CD4-positive, alpha-beta T cell treated with Interleukin-21 for 1 hour (primary cell): ENCODE results near the gene ART1.
A peak's percentile ranks its signal among the peaks of the same experiment; 100 is the strongest.
"Not testable (repeated sequence)": the region's sequence is repeated elsewhere in the genome, so short reads cannot be mapped to it uniquely, and the experiment has no call there.

ENCODE experiments used
- DNase-seq: peaks from one replicate; pipeline ENCODE4 v3.0.0-alpha.2; 2020

ART1 gene

DNA sequence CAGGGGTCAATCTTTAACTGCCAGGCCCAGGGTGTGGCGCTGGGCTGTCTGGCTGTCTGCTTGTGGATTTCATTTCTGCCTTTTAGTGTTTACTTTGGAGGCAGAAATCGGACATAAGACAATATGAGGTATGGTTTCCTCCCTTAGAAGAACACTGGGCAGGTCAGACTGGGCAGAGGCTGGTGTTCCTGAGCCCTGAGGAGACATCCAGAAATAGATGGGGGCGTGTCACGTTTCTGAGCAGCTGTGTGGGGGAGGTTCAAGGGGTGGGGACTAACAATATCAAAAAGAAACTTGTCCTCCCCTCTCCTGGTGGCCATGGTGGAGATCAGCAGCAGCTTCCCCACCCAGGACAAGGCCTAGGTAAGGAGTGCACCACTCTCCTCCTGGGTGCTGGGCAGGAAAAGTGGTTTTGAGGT lies at the start of gene ART1:
Gene ART1, plus strand, starts transcription at position 312 of the 419 bp plus-strand sequence. CDS start 14,086 bp downstream, outside the sequence.
- no peak for DNase-seq

- not testable (repeated sequence) for DNase-seq
Observed at GRCh38 chr11:3597743-3598142, 47.2 kb upstream of the ART1 start.

DNA sequence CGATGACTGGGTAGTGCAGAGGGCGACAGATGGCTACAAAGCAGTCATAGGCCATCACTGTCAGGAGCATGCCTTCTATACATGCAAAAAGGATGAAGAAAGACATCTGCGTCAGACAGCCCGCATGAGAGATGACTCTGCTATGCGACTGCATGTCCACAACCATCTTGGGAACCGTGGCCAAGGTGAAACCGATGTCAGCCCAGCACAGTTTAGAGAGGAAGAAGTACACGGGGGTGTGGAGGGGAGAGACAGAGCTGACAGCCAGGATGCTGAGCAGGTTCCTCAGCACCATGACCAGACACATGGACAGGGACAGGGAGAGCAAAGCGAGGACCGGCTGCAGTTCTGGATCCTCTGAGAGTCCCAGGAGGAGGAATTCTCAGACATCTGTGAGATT lies 44.7 kb upstream of the ART1 start:
- DNase-seq, result not testable (repeated sequence)

- DNase-seq, result no peak
Observed at GRCh38 chr11:3604167-3604566, 40.8 kb upstream of the ART1 start.

DNA sequence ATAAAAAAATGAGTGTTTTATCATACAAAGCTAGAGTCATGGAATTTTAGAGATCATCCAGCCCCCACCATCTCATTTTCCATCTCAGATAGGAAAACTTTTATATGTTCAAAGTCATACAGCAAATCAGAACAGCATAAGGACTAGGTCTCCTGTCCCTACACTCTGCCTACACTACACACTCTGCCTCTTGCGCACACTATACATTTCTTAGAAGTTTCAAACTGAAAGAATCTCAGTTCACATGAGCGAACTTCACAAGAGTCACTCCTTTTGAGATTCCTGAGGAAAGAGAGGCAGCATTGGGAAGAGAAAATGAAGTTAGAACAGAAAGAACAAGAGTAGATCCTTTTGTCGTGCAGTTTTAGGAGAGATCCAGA lies 39.7 kb upstream of the ART1 start:
- DNase-seq, result no peak

DNA sequence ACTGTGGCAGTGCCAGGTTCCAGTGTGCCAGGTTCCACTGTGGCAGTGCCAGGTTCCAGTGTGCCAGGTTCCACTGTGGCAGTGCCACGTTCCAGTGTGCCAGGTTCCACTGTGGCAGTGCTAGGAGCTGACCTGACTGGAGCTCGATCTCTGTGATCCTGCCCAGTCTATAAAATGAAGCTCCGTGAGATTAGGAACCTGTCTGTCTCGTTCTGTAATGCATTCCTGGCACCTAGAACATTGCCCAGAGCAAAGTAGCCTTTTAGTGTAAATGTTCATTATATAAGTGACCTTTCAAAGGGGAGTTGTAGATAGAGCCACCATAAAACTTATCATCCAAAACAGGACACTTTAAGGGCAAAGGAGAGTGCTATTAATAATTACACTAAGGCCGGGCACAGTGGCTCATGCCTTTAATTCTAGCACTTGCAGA lies 39.1 kb upstream of the ART1 start:
- DNase-seq, result no peak

DNA sequence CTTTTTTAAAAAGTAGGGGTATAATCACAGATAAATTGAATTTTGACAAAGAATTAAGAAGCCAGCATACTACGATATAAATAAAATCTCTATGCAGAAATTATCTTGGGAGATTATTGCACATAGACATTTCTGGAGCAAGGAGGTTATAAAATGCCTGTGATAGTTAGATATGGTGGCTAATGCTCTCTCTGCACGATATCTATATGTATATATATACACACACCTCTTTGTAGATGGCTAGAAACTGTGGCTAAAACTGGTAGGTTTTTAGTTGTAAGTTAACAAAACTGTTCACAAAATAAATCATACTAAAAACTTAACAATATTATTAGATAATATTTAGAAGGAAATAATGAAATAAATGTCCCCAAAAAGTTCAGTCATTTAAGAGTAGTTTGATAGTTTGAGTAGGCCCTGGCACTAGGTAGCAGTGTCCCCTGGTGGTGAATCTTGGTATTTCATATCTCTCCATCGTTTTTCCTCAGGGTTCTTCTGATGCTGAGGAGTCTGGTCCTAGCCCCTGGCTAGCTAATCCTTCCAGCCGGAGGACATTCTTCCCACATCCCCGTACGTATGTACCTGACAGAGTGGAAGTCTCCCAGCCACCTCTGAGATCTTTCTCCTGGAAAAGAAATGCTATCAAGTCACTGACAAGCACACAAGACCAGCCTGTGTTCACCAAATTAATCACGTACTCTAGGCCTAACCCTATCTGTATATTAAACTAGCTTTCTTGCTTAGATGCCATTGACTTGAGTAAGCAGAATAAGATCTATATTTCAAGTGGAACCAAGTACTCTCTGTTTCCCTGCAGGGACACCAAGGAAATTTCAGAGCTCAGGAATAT lies 35.3 kb upstream of the ART1 start:
- DNase-seq, result peak; percentile 54

GRCh38 chr11:3610846-3611245 lies 34.1 kb upstream of the ART1 start:
- DNase-seq, result no peak

- DNase-seq, result no peak
Observed at GRCh38 chr11:3611976-3612678, 32.8 kb upstream of the ART1 start.

DNA sequence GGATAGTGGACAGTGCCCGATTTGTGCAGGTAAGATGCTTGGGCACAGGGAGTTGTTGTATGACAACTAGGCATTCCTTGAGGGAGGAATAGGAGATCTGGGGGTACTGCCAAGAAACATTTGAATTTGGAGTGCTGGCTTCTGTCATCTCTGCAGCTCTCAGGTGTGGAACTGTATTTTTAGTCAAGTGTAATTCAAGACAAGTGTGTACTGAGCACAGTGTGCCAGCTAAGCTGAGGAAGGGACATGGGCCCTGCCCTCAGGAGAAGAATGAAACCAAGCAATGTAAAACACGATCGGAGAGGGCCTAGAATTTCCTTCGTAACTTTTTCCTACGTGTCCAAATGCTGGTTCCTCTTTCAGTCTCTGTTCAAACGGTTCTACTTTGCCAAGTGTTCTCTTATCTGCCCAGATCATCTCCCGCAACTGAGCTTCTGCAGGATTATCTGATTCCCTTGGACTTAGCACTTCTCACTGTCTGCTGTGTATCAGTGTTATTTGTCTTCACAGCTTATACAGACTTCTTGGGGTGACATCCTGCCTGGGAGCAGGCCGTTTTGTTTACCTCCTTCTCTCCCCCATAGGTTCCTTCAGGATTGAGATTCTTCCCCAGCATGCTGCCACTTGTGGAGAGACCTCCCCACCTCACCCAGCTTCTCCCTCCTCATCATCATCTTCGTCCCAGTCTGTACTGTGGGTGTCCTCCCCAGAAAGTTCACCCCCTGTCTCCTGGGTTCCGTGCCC lies 30.8 kb upstream of the ART1 start:
- no peak for DNase-seq

- DNase-seq, result peak; percentile 35
Observed at GRCh38 chr11:3614742-3615171, 30.2 kb upstream of the ART1 start.

- no peak for DNase-seq
Observed at GRCh38 chr11:3615998-3616397, 28.9 kb upstream of the ART1 start.

- DNase-seq, result no peak
Observed at GRCh38 chr11:3616721-3617460, 28.0 kb upstream of the ART1 start.

DNA sequence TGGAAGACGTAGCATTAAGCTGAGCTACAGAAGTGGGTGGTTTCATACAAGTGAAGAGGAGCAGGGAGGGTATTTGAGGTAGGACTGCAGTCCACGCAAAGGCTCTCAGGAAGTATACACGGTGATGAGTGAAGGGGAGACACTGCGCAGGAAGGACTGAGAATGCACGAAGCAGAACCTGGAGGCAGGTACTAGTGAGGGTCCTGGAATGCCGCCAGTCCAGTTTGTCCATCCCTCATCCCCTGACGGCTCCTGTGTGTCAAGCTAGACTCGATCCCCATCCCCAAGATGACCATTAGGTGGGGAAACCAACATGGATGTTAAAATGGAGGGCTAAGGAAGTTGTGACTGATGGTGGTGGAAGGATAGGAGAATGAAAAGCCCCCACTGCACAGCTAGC lies 26.9 kb upstream of the ART1 start:
- no peak for DNase-seq

DNA sequence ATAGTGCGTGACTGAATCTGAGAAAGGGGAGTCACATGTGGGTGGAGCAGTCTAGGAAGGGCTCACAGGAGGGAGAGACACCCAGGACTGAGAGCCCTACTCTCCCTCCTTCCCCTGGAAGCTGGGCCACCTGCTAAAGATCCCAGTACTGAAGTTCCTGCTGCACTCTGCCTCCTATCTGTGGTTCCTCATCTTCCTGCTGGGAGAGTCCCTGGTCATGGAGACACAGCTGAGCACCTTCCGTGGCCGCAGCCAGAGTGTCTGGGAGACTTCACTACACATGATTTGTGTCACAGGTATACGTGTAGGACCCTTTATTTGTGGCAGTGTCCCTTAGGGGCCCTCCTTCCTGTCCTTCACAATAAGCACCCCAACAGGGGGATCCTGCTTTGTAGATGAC lies 22.4 kb upstream of the ART1 start:
- DNase-seq, result no peak

DNA sequence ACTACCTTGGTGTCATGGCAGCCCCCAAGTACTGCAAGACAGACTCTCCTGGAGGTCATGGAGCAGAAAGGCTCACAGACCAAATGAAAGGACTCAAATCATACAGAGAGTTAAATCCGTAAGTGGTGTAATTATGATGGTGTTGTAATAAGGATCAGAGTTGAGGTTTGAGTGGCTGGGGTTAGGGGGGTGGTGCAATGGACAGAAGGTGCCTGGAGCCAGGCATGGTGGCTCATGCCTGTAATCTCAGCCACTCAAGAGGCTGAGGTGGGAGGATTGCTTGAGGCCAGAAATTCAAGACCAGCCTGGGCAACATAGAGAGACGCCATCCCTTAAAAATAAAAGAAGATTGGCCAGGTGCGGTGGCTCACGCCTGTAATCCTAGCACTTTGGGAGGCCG lies 21.8 kb upstream of the ART1 start:
- DNase-seq, result no peak

DNA sequence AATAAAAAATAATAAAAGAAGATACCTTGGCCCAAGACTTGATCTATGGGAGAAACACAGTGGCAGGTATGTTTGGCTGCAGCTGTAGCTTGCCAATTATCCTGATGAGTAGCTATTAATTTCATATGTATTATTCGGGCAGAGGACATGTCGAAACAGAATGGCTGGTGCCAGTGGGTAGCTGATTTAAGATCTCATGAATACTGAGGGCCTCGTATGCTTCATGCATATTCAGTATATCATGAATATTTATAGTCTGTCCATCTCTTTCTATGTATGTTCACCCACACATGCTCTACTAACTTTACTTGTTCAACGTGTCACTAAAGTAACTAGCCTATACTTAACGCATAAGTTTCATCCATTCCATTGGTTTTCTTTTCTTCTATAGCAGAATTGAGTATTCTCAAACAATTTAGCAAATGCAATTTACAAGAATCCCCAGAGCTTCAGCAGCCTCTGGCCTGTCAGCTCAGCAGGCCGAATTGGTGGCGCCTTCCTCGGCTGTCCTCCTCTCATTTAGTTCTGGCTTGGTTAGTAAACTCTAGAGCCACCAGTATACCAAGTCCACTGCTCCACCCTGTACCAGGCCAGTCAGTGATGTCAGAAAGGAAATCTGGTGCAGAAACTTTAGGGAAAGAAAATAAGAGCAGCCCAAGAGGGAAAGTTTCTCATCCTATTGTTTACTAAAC lies 21.0 kb upstream of the ART1 start:
- no peak for DNase-seq

- no peak for DNase-seq
Observed at GRCh38 chr11:3626250-3626960, 18.5 kb upstream of the ART1 start.

DNA sequence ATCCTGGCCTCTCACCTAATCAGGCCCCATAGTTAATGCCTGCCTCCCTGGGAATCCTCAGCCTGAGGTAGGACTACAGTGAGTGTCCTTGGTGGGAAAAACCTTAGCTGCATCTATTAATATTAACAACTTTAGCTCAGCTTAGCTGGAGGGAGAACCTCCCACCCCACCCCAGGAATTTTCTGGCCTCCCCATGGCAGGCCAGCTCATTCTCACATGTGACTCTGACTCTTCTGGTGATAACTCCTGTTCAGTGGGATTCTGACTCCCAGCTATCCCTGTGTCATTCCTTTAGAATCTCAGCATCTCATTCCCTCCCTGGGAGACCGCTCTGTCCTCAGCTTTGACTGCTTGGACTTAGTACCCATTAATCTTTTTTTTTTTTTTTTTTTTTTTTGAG lies 17.6 kb upstream of the ART1 start:
- no peak for DNase-seq

GRCh38 chr11:3631331-3631730 lies 13.6 kb upstream of the ART1 start:
- DNase-seq, result no peak

GRCh38 chr11:3632070-3632660 lies 12.8 kb upstream of the ART1 start:
- DNase-seq, result no peak
